Stimulated activated CD8-positive, alpha-beta memory T cell treated with anti-CD3 and anti-CD28 coated beads, Interleukin-2, amount 100 ng/mL, for 1 hour (primary cell): Measurements from ENCODE around the gene EXT2.

Source experiments
- DNase-seq, 2 donors: peaks; one replicate each; pipeline ENCODE4 v3.0.0-alpha.2; 2020; ENCODE audit warnings: low read depth in 2 of 2

Gene EXT2

GRCh38 chr11:44267006-44267749, 171.7 kb downstream of the EXT2 start:
- DNase-seq, result no peak

GRCh38 chr11:44267750-44268613, 172.5 kb downstream of the EXT2 start:
- no peak for DNase-seq

- no peak for DNase-seq
Observed at GRCh38 chr11:44268614-44269080, 173.2 kb downstream of the EXT2 start.

GRCh38 chr11:44269369-44270351, 174.2 kb downstream of the EXT2 start:
- DNase-seq, result no peak

GRCh38 chr11:44270403-44271273, 175.2 kb downstream of the EXT2 start:
- DNase-seq, result no peak

- no peak for DNase-seq
Observed at GRCh38 chr11:44271286-44271685, 175.8 kb downstream of the EXT2 start.

- no peak for DNase-seq
Observed at GRCh38 chr11:44274404-44274803, 178.9 kb downstream of the EXT2 start.

- DNase-seq, result no peak
Observed at GRCh38 chr11:44275241-44275640, 179.8 kb downstream of the EXT2 start.

- no peak for DNase-seq
Observed at GRCh38 chr11:44275961-44276550, 180.6 kb downstream of the EXT2 start.

GRCh38 chr11:44277196-44278090, 182.0 kb downstream of the EXT2 start:
- DNase-seq, result no peak

GRCh38 chr11:44279483-44279882, 184.0 kb downstream of the EXT2 start:
- DNase-seq, result no peak

GRCh38 chr11:44280257-44280656, 184.8 kb downstream of the EXT2 start:
- DNase-seq, result no peak

GRCh38 chr11:44281151-44281550, 185.7 kb downstream of the EXT2 start:
- DNase-seq, result no peak

- DNase-seq, result no peak
Observed at GRCh38 chr11:44282620-44283019, 187.1 kb downstream of the EXT2 start.

GRCh38 chr11:44285756-44286155, 190.3 kb downstream of the EXT2 start:
- DNase-seq, result no peak

GRCh38 chr11:44286268-44286880, 190.9 kb downstream of the EXT2 start:
- DNase-seq, result peak in 1 of 2 donors; percentile 21

GRCh38 chr11:44286911-44287310, 191.4 kb downstream of the EXT2 start:
- DNase-seq, result no peak

GRCh38 chr11:44288133-44288526, 192.7 kb downstream of the EXT2 start:
- no peak for DNase-seq

- DNase-seq, result no peak
Observed at GRCh38 chr11:44290208-44290607, 194.7 kb downstream of the EXT2 start.
